GM19043 (cell line): Measurements from ENCODE around the gene ARAP3.

Experiments used
- ATAC-seq: cut with Tn5 transposase; IDR thresholded peaks from one replicate; pipeline ENCODE4 v1.9.1; 2021; ENCODE audit warnings: low read depth; ENCODE audit not compliant: unreplicated experiment

The ARAP3 gene

DNA sequence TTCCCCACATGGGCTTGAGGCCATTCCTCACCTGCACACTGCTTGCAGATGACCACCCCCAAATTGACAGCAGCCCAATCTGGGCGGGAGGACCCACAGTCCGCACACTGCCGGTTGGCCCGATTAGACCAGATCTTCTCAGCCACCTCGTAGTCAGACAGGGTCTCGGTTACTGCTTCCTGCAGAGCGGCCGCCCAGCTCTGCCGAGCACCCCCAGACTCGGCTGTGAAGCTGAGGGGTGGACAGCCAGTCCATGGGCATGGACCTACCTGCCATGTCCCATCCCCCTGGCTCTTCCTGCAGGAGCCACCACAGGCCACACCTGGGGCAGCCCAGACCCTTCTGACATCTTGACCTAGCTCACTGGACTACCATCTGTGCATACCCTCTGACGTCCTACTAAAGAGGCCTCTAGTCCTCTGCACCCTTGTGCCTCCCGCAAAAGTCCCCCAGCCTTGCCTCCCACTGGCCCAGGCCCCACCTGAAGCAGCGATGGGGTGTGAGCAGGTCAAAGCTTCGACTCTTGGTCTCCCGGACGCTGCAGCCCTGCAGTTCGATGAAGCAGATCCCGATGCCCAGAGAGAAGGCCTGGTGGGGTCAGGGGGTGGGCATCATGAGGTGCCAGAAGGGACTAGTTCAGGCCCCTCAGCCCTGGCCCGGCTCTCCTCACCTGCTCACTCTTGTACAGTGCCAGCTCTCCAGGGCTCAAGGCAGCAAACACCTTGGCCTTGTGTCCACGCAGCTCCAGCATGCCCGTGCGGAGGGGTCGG is 9.8 kb downstream of the ARAP3 start:
- ATAC-seq = no peak

DNA sequence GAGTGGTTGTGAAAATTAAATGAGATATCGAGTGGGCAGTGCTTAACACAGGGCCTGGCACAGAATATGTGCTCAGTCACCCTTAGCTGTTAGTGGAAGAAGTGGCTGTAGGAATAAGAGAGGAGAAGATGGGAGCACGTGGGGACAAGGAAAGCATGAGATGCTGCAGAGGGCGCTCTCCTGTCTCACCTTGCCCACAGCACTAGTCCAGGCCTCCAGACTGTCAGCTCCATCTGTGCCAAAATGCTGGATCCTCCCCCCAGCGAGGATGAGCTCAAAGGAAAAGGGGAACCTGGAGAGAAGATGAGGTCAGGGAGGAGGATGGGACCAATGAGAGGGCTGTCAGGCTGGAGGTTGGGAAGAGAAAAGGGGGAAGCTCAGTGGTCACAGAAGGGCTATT is 12.5 kb downstream of the ARAP3 start:
- no peak for ATAC-seq

GRCh38 chr5:141668601-141669265 is 13.3 kb downstream of the ARAP3 start:
- no peak for ATAC-seq

GRCh38 chr5:141665995-141666940 is 15.8 kb downstream of the ARAP3 start:
- no peak for ATAC-seq

DNA sequence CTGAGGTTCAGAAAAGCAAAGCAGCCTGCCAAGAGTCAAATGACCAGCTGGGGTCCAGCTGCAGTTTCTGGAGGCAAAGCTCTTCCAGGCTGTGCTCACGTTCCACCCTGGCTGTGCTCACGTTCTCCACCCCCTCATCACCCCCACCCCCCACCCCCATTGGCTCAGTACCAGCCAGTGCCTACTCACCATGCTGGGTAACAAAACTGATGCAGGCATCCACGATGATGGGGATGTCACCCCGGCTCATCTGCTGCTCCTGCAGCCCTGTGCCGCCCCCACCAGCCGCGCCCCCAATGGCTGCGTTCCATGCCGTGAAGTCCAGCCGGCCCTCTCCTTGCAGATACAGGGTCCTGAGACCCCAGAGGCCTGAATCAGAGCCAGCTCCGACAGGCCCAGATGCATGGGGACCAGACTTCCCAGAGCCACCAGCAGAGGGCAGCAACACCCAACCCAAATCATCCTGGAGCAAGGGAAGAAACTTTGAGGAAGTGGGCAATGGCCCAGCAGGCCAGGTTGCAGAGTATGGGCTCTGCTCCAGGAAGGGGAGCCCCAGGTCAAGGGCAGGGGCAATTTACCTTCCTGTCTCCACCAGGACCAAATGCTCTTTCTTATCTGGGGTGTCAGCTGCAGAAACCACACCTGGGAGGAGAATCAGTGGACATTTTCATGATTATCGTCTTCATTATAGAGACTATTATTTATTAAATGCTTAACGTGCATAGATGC is 17.1 kb downstream of the ARAP3 start:
- peak; percentile 91 for ATAC-seq

- ATAC-seq = no peak
Measured at GRCh38 chr5:141663506-141663905, 18.5 kb downstream of the ARAP3 start.

- ATAC-seq = no peak
Measured at GRCh38 chr5:141662028-141662427, 20.0 kb downstream of the ARAP3 start.

DNA sequence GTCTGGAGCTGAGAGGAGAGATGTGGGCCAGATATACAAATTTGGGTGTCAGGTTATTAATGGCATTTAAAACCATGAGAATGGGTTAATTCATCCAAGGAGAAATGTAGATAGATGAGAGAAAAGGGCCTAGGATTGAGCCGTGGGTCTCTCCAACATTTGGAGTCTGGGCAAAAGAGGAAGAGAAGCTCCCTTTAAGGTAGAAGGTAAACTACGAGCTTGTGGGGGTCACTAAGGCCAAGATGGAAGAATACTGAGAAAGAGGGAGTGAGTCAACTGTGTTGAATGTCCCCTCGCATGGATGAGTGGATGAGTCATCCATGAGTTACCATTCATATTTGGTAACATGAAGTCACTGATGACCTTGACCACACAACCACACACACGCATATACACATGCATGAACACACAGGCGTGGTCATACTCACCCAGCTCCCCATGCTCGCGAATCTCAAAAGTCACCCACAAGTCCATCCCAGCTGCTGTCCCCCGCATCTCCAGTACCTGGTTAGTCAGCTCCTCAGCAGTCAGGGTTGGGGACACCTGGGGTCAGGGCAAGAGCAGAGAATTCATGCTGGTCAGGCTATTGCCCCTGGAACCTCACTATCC is 24.0 kb downstream of the ARAP3 start:
- ATAC-seq = no peak

DNA sequence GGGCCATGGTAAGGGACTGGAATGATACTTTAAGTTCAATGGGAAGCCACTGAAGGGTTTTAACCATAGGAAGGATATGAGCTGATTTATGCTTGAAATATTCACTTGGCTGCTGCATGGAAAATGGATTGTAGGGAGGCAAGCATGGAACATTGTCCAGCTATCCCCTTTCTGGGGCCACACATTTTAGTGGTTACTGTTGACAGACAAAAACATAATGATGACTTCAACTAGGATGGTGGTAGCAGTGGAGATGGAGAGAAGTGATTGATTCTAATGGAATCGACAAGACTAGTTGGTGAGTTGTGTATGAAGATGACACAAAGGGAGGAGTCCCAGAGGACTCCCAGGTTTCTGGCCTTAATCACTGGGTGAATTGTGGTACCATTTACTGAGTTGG is 24.6 kb downstream of the ARAP3 start:
- no peak for ATAC-seq

- no peak for ATAC-seq
Measured at GRCh38 chr5:141656396-141656795, 25.6 kb downstream of the ARAP3 start.

GRCh38 chr5:141655020-141655419 is 27.0 kb downstream of the ARAP3 start:
- no peak for ATAC-seq

DNA sequence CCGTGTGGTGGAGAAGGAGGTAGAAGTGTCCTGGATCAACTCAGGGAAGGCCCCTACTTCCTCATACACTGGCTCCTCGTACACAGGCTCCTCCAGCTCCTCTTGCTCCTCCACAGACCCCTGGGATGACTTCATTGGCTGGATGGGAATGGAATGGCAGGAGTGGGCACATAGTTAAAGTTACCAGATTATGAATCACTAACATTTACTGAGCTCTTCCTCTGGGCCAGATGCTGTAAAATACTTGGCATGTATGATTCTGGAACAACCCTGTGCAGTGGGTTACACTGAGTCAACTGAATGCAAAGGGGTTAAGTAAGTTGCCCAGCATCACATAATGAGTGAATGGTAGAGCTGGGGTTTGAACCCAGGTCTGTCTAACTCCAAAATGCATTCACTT is 27.7 kb downstream of the ARAP3 start:
- ATAC-seq = no peak

GRCh38 chr5:141651728-141652105 is 30.3 kb downstream of the ARAP3 start:
- ATAC-seq = no peak

DNA sequence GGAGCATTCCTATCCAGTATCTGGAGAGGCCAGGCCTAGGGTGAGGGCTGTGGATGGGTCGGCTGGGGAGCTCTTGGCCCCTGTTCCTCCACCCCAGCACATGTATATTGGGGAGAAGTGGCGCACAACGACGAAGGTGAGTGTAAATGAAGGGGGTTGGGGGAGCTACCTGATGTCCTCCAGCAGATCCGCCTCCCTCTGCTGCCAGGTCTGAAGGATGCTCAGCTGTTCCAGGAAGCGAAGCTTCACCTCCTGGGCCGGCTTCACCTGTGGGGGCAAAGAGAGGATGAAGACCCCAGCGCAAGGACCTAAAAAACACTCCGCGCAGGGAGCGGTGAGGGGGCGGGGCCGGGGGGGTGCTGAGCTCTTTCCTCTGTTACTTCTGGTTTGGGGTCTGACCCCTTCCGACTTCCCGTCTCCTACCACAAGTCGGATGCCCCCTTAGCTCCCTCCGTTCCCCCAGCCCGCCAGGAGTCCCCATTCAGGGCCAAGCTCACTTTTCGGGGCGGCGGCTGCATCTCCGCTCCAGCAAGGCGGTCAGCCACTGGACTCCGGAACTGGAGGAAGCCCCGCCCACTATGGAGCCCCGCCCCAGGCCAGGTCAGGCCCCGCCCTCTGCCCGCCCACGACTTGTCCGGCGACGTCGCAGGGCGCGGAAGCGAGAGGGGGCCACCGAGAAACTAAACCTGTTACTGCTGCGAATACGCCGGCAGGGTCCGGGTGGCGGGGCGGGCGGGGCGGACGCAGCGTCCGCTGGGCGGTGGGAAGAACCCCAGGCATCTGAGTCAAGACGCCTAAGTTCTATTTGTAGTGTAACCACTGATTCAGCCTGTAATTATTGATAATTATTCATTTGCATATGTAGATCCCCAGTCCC is 30.9 kb downstream of the ARAP3 start, which contains the start of gene FCHSD1:
TSS of gene FCHSD1 (minus strand) at position 568 of the 877 bp plus-strand sequence. CDS start at position 518, 50 bp downstream.
- ATAC-seq = peak; percentile 97

- ATAC-seq = no peak
Measured at GRCh38 chr5:141649972-141650371, 32.1 kb downstream of the ARAP3 start.

DNA sequence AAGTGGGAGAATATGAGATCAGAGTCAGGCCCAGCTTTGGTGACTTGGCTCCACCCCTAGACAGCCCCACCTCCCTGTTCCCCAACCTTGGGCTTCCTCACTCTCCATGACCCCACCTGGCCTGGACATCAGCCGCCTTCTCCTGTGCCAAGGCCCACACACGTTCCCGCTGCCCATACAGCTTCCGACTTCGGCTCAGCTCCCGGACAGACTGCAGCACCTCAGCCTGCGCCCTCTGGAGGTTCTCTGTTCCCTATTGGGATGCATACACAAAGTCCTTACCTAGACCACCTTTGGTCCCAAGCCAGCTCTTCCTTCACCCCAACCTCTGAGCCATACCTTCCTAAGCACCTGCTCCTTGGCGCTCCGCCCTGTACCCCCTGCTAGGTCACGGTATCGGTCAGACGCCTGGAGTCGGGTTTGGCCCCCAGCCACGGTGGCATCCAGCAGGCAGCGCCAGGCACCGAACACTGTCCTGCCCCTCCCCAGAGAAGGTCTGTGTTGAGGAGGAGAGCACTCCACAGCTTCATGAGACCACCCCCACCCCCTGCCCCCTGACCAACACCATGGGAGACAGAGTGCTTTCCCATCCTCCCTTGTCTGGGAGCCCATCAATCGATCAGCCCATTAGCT is 32.9 kb downstream of the ARAP3 start:
- ATAC-seq = no peak

DNA sequence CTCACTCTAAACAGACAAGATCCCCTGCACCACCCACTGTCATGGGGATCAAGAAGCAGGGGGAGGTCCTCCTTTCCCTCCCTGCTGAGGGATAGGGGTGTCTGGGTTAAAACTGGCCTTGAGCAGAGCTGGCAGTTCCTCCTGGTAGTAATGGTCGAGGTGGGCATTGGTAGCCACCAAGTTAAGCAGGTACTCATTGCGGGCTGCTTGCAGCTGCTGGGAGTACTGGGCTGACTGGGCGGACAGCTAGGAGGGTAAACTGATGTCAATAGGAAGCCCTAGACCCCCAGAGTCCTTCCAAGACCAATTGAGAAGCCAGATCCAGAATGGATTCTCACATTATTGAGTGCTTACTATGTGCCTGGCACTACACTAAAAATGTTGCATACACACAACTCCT is 34.2 kb downstream of the ARAP3 start:
- no peak for ATAC-seq

DNA sequence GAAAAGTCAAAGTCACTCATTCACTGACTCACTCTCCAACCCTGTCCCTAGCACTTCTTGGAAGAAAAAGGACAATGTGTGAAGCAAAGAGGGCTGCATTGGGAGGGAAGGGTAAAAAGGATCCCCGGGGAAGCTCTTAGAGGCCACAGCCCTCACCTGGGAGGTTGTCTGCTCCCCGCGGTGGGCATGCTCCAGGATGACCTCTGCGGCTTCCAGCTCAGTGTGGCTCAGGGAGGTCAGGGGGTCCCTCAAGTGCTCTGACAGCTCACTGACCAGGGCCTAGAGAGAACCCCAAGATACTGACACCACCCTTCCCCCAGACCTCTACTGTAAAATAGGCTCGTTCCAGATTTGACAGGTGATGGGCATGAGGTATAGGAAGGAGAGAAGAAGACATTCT is 34.8 kb downstream of the ARAP3 start:
- no peak for ATAC-seq

- ATAC-seq = no peak
Measured at GRCh38 chr5:141646026-141646425, 36.0 kb downstream of the ARAP3 start.
